A549 treated with Hydrocortisone at 1 μM for 4 hours (cell line): ENCODE results near the gene UBE2QL1. TPM values are rescaled to one million over a fixed set of nuclear protein-coding genes. Genes with fewer than 3 reads are reported as not detected.

Source experiments
- total RNA-seq: library from RNA; stranded (reverse); fragments of 200-300 nt; extraction: Qiagen RNA extraction; gene quantifications from 5 replicates; pipeline ENCODE4 v1.2.3, GENCODE V29; 2022

Gene UBE2QL1, protein sequence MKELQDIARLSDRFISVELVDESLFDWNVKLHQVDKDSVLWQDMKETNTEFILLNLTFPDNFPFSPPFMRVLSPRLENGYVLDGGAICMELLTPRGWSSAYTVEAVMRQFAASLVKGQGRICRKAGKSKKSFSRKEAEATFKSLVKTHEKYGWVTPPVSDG
- 1.3 to 1.6 TPM (median 1.4 TPM) in 5 replicates for total RNA-seq

DNA sequence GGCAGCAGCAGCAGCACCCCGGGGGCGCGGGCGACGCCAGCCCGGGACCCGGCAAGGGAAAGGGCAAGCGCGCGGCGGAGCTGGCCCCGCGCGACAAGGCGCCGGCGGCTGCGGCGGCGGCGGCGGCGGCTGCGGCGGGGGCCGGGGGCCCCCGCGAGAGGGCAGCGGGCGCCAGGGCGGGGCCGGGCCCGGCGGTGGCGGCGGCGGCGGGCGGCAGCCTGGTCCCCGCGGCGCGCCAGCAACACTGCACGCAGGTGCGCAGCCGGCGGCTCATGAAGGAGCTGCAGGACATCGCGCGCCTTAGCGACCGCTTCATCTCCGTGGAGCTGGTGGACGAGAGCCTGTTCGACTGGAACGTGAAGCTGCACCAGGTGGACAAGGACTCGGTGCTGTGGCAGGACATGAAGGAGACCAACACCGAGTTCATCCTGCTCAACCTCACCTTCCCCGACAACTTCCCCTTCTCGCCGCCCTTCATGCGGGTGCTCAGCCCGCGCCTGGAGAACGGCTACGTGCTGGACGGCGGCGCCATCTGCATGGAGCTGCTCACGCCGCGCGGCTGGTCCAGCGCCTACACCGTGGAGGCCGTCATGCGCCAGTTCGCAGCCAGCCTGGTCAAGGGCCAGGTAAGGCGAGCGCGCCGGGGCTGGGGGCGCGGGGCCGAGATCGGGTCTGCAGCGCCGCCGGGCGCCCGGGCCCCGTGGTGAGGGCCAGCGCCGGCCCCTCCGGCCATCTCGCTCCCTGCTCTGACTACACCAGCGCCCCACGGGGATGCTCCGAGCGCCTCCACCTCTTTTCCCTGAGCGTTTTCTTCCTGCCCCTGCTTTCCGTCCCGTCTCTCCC, at the start of gene UBE2QL1:
Gene UBE2QL1, plus strand, starts transcription at position 238 of the 843 bp plus-strand sequence. Its CDS starts 35 bp downstream, at position 273.

Other genes with a start within 250 kb of the UBE2QL1 start
- 70.1 to 78.8 TPM (median 76.7 TPM) in 5 replicates for gene MED10, start 70.3 kb upstream of the UBE2QL1 start, total RNA-seq
- 85.6 to 106 TPM (median 92.1 TPM) in 5 replicates for gene NSUN2, start 184.2 kb downstream of the UBE2QL1 start, total RNA-seq
- gene SRD5A1, start 184.6 kb downstream of the UBE2QL1 start, total RNA-seq: 18.7 to 31.1 TPM (median 28.2 TPM) in 5 replicates